Measurements from ENCODE around the gene BACH1.

BACH1 gene

GRCh38 chr21:29384683-29385359, 86.1 kb downstream of the BACH1 start:
- DNase-seq, result no peak

- no peak for DNase-seq
Measured at GRCh38 chr21:29385934-29386520, 87.3 kb downstream of the BACH1 start.

DNA sequence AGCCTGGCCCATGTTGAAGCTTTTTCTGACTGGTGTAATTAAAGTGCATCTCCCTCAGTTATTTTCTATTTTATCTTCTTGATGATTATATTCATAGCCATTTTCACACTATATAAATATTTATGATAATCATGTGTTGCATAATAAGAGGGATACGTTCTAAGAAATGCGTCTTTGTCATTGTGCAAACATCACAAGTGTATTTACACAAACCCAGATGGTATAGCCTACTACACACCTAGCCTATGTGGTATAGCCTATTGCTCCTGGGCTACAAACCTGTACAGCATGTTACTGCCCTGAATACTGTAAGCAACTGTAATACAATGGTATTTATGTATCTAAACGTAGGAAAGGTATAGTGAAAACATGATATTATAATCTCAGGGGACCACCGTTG, 88.1 kb downstream of the BACH1 start:
- no peak for DNase-seq

DNA sequence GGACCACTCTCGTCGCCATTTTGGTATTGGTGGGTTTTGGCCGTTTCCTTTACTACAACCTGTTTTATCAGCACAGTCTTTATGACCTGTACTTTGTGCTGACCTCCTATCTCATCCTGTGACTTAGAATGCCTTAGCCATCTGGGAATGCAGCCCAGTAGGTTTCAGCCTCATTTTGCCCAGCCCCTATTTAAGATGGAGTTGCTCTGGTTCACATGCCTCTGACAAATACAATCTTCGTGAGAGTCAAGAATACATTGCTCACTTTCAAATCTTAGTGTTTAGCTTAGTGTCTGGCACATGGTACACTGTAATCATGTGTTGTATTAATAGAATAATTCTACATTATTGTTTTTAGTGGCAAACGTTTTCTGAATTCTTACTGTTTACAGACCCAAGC, 88.9 kb downstream of the BACH1 start:
- no peak for DNase-seq

DNA sequence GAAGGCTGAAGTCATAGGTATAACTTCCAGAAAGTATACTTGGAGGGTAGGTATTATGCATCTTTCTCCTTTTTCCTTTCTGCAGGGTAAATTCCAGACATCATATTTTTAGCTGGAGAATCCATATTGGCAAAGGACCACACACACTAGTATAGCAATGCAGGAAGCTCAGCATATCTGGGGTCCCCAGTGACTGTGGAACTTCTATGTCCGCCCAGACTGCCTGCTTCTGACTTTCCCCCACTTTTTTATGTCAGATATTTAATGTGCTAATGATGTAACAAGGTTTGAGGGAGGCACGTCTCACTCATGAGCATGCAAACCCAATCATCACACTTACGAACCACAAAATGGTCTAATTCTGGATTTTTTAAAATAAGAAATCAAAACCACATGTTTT, 90.4 kb downstream of the BACH1 start:
- DNase-seq, result no peak

- DNase-seq, result no peak
Measured at GRCh38 chr21:29390778-29391177, 92.1 kb downstream of the BACH1 start.

DNA sequence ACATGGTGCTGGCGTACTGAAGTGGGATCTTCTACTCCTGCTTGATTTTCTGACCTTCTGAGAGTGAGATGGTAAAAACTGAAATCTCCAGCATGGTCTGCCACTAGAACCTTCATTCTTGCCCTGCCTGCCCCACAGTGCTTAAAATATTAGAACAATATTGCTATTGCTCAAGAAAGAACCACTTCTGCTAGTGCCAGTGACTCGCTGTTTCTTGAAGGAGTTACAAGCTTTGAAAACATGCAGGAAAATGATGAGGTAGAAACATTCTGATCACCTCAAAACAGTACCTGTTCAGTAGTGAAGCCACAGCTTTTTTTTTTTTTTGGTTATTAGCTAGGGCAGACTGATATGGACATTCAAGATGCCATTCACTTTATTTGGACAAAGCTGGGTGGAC, 95.3 kb downstream of the BACH1 start:
- DNase-seq, result no peak

All from fibroblast of skin of back (primary cell).